ENCODE data around the gene PPT2. TPM values are rescaled to one million over a fixed set of nuclear protein-coding genes. Genes with fewer than 3 reads are reported as not detected.

The PPT2 gene
- total RNA-seq, 4 donors from 2014 or later: 13.1 to 80.0 (median 28.1) TPM

GRCh38 chr6:32126880-32127279, 27.1 kb upstream of the PPT2 start:
- Histone ChIP-seq H3K36me3 (peaks cover 0 to 20% (median 4%) of the 10 kb centered on the region in 4 donors), H3K27me3 (no peaks in the 10 kb centered on the region), H3K4me1 (peaks cover 24 to 31% (median 26%) of the 10 kb centered on the region in 4 donors), H3K27ac (peak overlapping the region in 2 of 4 donors; percentile 86 to 87), H3K9me3 (no peaks in the 10 kb centered on the region), H3K4me3 (peak overlapping the region in 3 of 4 donors; percentile 62 to 82 (median 68))
- WGBS, 2 donors (ENCODE audit: low coverage in 1 of 2): 36 to 50% methylated on average over 6 to 8 of the region's 8 CpGs
- in situ Hi-C loops (cut with MboI; ENCODE audit: low pct_ligation_motif_present in 1 of 4, low pct_unique_long_range_greater_than_20kb in 1 of 4, low sequenced_read_pairs in 3 of 4): no loop called here
- TF ChIP-seq, protein P1, sequence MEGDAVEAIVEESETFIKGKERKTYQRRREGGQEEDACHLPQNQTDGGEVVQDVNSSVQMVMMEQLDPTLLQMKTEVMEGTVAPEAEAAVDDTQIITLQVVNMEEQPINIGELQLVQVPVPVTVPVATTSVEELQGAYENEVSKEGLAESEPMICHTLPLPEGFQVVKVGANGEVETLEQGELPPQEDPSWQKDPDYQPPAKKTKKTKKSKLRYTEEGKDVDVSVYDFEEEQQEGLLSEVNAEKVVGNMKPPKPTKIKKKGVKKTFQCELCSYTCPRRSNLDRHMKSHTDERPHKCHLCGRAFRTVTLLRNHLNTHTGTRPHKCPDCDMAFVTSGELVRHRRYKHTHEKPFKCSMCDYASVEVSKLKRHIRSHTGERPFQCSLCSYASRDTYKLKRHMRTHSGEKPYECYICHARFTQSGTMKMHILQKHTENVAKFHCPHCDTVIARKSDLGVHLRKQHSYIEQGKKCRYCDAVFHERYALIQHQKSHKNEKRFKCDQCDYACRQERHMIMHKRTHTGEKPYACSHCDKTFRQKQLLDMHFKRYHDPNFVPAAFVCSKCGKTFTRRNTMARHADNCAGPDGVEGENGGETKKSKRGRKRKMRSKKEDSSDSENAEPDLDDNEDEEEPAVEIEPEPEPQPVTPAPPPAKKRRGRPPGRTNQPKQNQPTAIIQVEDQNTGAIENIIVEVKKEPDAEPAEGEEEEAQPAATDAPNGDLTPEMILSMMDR (IDR thresholded peaks at IDR 0.05): no peak
- TF ChIP-seq POLR2AphosphoS5 (IDR thresholded peaks at IDR 0.05) (no peak), POLR2A (IDR thresholded peaks at IDR 0.05) (no peak), EP300 (IDR thresholded peaks at IDR 0.05; ENCODE audit: low read depth) (no peak)
- DNase-seq: no peak
- intact Hi-C loops (cut with DNase I; ENCODE audit: low total_unique reads): no loop called here

- no peaks in the 10 kb centered on the region for H3K9me3 ChIP-seq
- peaks cover 24 to 31% (median 26%) of the 10 kb centered on the region in 4 donors for H3K4me1 ChIP-seq
- TF ChIP-seq POLR2AphosphoS5 (IDR thresholded peaks at IDR 0.05) (no peak), EP300 (IDR thresholded peaks at IDR 0.05; ENCODE audit: low read depth) (no peak), POLR2A (IDR thresholded peaks at IDR 0.05) (no peak)
- TF ChIP-seq, protein P1 (IDR thresholded peaks at IDR 0.05): no peak
- DNase-seq: no peak
- in situ Hi-C loops (cut with MboI; ENCODE audit: low pct_ligation_motif_present in 1 of 4, low pct_unique_long_range_greater_than_20kb in 1 of 4, low sequenced_read_pairs in 3 of 4): no loop called here
- WGBS, 2 donors (ENCODE audit: low coverage in 1 of 2): 4 to 8% methylated on average over 4 to 8 of the region's 9 CpGs
- H3K27me3 ChIP-seq: no peaks in the 10 kb centered on the region
- H3K36me3 ChIP-seq: peaks cover 0 to 18% (median 3%) of the 10 kb centered on the region in 4 donors
- peak overlapping the region; percentile 86 to 91 (median 88) for H3K27ac ChIP-seq
- intact Hi-C loops (cut with DNase I; ENCODE audit: low total_unique reads): no loop called here
- peak overlapping the region; percentile 62 to 82 (median 73) for H3K4me3 ChIP-seq
Measured at GRCh38 chr6:32127409-32127716, 26.6 kb upstream of the PPT2 start.

DNA sequence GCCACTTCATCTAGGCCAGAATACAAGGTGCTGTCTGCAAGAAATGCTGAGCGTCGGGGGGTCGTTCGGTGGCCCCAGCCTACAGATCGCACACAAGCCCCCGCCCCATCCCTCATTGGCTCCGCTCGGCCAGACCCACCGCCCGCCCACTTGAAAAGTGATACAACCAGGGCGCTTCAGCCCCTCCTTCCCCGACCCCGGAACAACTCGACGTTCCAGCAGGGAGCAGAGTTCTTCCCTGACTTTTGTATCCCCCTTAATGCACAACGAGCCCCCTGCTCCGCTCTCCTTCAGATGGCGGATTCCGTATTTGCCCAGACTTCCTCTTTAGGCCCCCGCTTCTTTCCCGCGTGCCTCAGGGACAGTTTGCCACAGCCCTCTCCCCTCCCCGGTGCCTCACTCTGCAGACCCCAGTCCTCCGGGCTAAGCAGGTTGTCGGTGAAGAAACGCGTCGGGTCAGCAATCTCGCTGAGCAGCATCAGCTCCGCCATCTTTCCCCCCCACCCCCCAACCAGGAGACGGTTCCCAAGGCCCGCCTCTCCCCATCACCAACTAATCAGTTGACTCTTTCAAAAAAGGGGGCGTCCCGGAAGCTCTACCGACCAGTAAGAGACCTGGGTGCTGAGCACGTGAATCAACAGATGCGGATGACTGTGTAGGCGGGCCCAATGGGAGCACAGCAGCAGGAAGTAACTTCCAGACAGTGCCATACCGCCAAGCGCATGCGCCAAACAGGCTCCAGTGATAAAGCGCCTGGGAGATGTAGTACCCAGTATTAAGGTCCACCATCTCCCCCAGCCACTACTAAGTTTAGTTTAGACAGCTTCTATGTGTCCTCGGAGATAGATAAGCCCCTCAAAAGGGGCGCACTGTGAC, 26.0 kb upstream of the PPT2 start, which contains the start of gene ATF6B:
Gene ATF6B (minus strand): TSS at position 530 of the 876 bp plus-strand sequence. CDS start 39 bp downstream, at position 491.
- peak; percentile 98 for DNase-seq
- H3K4me3 ChIP-seq: peak within 1 kb of the TSS; percentile 62 to 83 (median 73)
- H3K4me1 ChIP-seq: peaks cover 24 to 31% (median 26%) of the 10 kb centered on the region in 4 donors
- intact Hi-C loops (cut with DNase I; ENCODE audit: low total_unique reads): no loop called here
- peak within 1 kb of the TSS; percentile 91 to 92 (median 91) for H3K27ac ChIP-seq
- TF ChIP-seq, protein P1 (IDR thresholded peaks at IDR 0.05): no peak
- peak; percentile 83 for TF ChIP-seq POLR2A (IDR thresholded peaks at IDR 0.05)
- TF ChIP-seq EP300 (IDR thresholded peaks at IDR 0.05; ENCODE audit: low read depth): no peak
- peak in 2 of 3 donors; percentile 59 to 74 for TF ChIP-seq POLR2AphosphoS5 (IDR thresholded peaks at IDR 0.05)
- no peaks in the 10 kb centered on the region for H3K27me3 ChIP-seq
- no peaks in the 10 kb centered on the region for H3K9me3 ChIP-seq
- WGBS, 2 donors (ENCODE audit: low coverage in 1 of 2): 0 to 1% methylated on average over 12 to 43 of the region's 44 CpGs
- H3K36me3 ChIP-seq: peaks cover 0 to 18% (median 3%) of the 10 kb centered on the region in 4 donors
- in situ Hi-C loops (cut with MboI; ENCODE audit: low pct_ligation_motif_present in 1 of 4, low pct_unique_long_range_greater_than_20kb in 1 of 4, low sequenced_read_pairs in 3 of 4): no loop called here

DNA sequence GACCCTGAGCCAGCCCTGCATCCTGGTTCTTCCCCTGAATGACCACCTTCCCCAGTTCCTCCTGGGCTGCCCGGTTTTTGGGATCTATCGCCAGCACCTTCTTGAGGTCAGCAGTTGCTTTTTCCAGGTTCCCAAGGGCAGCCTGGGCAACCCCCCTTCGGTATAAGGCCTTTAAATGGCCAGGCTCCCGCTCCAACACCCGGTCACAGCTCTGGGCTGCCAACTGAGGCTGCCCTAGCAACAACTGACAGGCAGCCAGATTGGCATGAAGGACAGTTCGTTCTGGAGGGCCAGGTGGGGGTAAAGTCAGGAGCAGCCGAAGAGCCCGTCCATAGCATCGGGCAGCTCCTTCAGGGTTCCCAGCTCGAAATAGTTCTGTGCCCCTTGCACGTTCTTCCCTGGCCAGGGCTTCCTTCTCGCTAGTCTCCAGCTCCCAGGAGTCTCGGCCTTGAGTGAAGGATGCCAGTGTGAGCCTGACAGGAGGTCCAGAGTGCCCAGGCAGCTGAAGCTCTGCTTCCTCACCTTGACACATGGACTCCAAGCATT, 25.1 kb upstream of the PPT2 start:
- Histone ChIP-seq H3K36me3 (peaks cover 0 to 12% (median 3%) of the 10 kb centered on the region in 4 donors), H3K9me3 (no peaks in the 10 kb centered on the region), H3K27ac (peak overlapping the region; percentile 91 to 92 (median 91)), H3K27me3 (no peaks in the 10 kb centered on the region), H3K4me3 (peak overlapping the region in 1 of 4 donors; percentile 83), H3K4me1 (peaks cover 24 to 31% (median 26%) of the 10 kb centered on the region in 4 donors)
- TF ChIP-seq EP300 (IDR thresholded peaks at IDR 0.05; ENCODE audit: low read depth) (no peak), POLR2A (IDR thresholded peaks at IDR 0.05) (no peak), POLR2AphosphoS5 (IDR thresholded peaks at IDR 0.05) (no peak)
- TF ChIP-seq, protein P1 (IDR thresholded peaks at IDR 0.05): no peak
- in situ Hi-C loops (cut with MboI; ENCODE audit: low pct_ligation_motif_present in 1 of 4, low pct_unique_long_range_greater_than_20kb in 1 of 4, low sequenced_read_pairs in 3 of 4): no loop called here
- intact Hi-C loops (cut with DNase I; ENCODE audit: low total_unique reads): no loop called here
- DNase-seq: no peak
- WGBS, 2 donors (ENCODE audit: low coverage in 1 of 2): 89% methylated on average over 13 of the region's 13 CpGs; no CpG with 5 or more reads in 1 of the 2 donors
